KOPT-K1 (cell line): Measurements from ENCODE around the gene CSTB.

Experiments used
- H3K27ac ChIP-seq: fragments of 200-600 bp; sonication (generic); 2 replicates; pipeline ENCODE4 v1.5.1; 2016; ENCODE audit warnings: antibody characterized with exemption, mild to moderate bottlenecking, low read depth, low read length; ENCODE audit not compliant: poor library complexity, severe bottlenecking
- H3K36me3 ChIP-seq: fragments of 200-600 bp; sonication (generic); 2 replicates; pipeline ENCODE4 v1.5.1; 2017; ENCODE audit warnings: antibody characterized with exemption, mild to moderate bottlenecking, low read length, moderate library complexity; ENCODE audit not compliant: insufficient read depth
- H3K9me3 ChIP-seq: fragments of 200-600 bp; sonication (generic); 2 replicates; pipeline ENCODE4 v1.5.1; 2017; ENCODE audit warnings: antibody characterized with exemption, low read length, mild to moderate bottlenecking; ENCODE audit not compliant: insufficient read depth, poor library complexity, severe bottlenecking

The CSTB gene

GRCh38 chr21:43731476-43731875 is 44.6 kb downstream of the CSTB start:
- H3K9me3 ChIP-seq: no peaks in the 10 kb centered on the region
- H3K36me3 ChIP-seq: no peaks in the 10 kb centered on the region
- H3K27ac ChIP-seq: no peak overlapping the region

- Histone ChIP-seq H3K27ac (no peak overlapping the region), H3K9me3 (no peaks in the 10 kb centered on the region), H3K36me3 (no peaks in the 10 kb centered on the region; the same call in 1 of the 2 replicates)
Observed at GRCh38 chr21:43728467-43729390, 47.4 kb downstream of the CSTB start.

GRCh38 chr21:43728154-43728466 is 48.0 kb downstream of the CSTB start:
- no peak overlapping the region for H3K27ac ChIP-seq
- no peaks in the 10 kb centered on the region; the same call in 1 of the 2 replicates for H3K36me3 ChIP-seq
- H3K9me3 ChIP-seq: no peaks in the 10 kb centered on the region

GRCh38 chr21:43727519-43728153 is 48.5 kb downstream of the CSTB start:
- no peaks in the 10 kb centered on the region; the same call in 1 of the 2 replicates for H3K36me3 ChIP-seq
- H3K9me3 ChIP-seq: no peaks in the 10 kb centered on the region
- no peak overlapping the region for H3K27ac ChIP-seq

- Histone ChIP-seq H3K36me3 (no peaks in the 10 kb centered on the region; the same call in 1 of the 2 replicates), H3K27ac (no peak overlapping the region), H3K9me3 (no peaks in the 10 kb centered on the region)
Observed at GRCh38 chr21:43726686-43727518, 49.2 kb downstream of the CSTB start.
